ENCODE results near the gene KHDC4. TPM values are rescaled to one million over a fixed set of nuclear protein-coding genes. Genes with fewer than 3 reads are reported as not detected.

KHDC4 gene
- total RNA-seq, 2 experiments from 2014 or later = 80.2 to 99.4 TPM

- peaks cover 26% of the 10 kb centered on the region for H3K36me3 Mint-ChIP-seq
- peak overlapping the region; percentile 92 for H3K27ac Mint-ChIP-seq
- peak overlapping the region; percentile 98 for H3K4me3 Mint-ChIP-seq
- peak; percentile 7 for ATAC-seq
- H3K9me3 Mint-ChIP-seq (ENCODE audit: low read depth) = no peaks in the 10 kb centered on the region
- DNase-seq = peak; percentile 69
- H3K27me3 Mint-ChIP-seq = no peaks in the 10 kb centered on the region
- CTCF ChIA-PET = interaction anchor here (0.6 to 12.2 kb wide), 17 partner anchors 8 to 391 kb away, joined by 3 to 119 read pairs (median 4); partner anchors contain the start of gene KHDC4
- H3K4me1 Mint-ChIP-seq = peaks cover 65% of the 10 kb centered on the region
Measured at GRCh38 chr1:155976062-155976912, 42.1 kb upstream of the KHDC4 start.

- CTCF ChIA-PET = interaction anchor here (0.7 to 12.2 kb wide), 12 partner anchors 9 to 391 kb away, joined by 3 to 119 read pairs (median 8); partner anchors contain the start of gene KHDC4
- H3K27ac Mint-ChIP-seq = peak overlapping the region; percentile 92
- peak overlapping the region; percentile 98 for H3K4me3 Mint-ChIP-seq
- no peaks in the 10 kb centered on the region for H3K27me3 Mint-ChIP-seq
- no peaks in the 10 kb centered on the region for H3K9me3 Mint-ChIP-seq (ENCODE audit: low read depth)
- ATAC-seq (no peak), DNase-seq (no peak)
- H3K4me1 Mint-ChIP-seq = peaks cover 65% of the 10 kb centered on the region
- H3K36me3 Mint-ChIP-seq = peaks cover 26% of the 10 kb centered on the region
Measured at GRCh38 chr1:155975375-155976061, 41.3 kb upstream of the KHDC4 start.

- CTCF ChIA-PET = interaction anchor here (0.6 to 12.2 kb wide), 6 partner anchors 8 to 92 kb away, joined by 3 to 119 read pairs (median 8); partner anchors contain the start of gene KHDC4
- peaks cover 29% of the 10 kb centered on the region for H3K36me3 Mint-ChIP-seq
- H3K4me1 Mint-ChIP-seq = peaks cover 66% of the 10 kb centered on the region
- ATAC-seq = no peak
- DNase-seq = no peak
- H3K9me3 Mint-ChIP-seq (ENCODE audit: low read depth) = no peaks in the 10 kb centered on the region
- H3K27ac Mint-ChIP-seq = peak overlapping the region; percentile 92
- H3K4me3 Mint-ChIP-seq = peak overlapping the region; percentile 98
- no peaks in the 10 kb centered on the region for H3K27me3 Mint-ChIP-seq
Measured at GRCh38 chr1:155974208-155975115, 40.2 kb upstream of the KHDC4 start.

GRCh38 chr1:155973723-155974122 is 39.5 kb upstream of the KHDC4 start:
- H3K27ac Mint-ChIP-seq = no peak overlapping the region
- H3K27me3 Mint-ChIP-seq = no peaks in the 10 kb centered on the region
- no peak overlapping the region for H3K4me3 Mint-ChIP-seq

GRCh38 chr1:155971910-155972809 is 37.9 kb upstream of the KHDC4 start:
- peaks cover 38% of the 10 kb centered on the region for H3K36me3 Mint-ChIP-seq
- H3K27me3 Mint-ChIP-seq = no peaks in the 10 kb centered on the region
- peak overlapping the region; percentile 71 for H3K27ac Mint-ChIP-seq
- no peak overlapping the region for H3K4me3 Mint-ChIP-seq
- peaks cover 87% of the 10 kb centered on the region for H3K4me1 Mint-ChIP-seq
- no peaks in the 10 kb centered on the region for H3K9me3 Mint-ChIP-seq (ENCODE audit: low read depth)
- DNase-seq (no peak), ATAC-seq (no peak)
- CTCF ChIA-PET = interaction anchor here (0.7 to 3.0 kb wide), 3 partner anchors 31 to 38 kb away, joined by 3 to 14 read pairs (median 3); partner anchors contain the start of gene KHDC4

More at GRCh38 chr1:155973723-155974122, 39.5 kb upstream of the KHDC4 start:
- Mint-ChIP-seq H3K9me3 (ENCODE audit: low read depth) (no peaks in the 10 kb centered on the region), H3K36me3 (peaks cover 34% of the 10 kb centered on the region), H3K4me1 (peaks cover 72% of the 10 kb centered on the region)
- CTCF ChIA-PET = interaction anchor here (3.0 to 12.2 kb wide), 2 partner anchors 35 to 40 kb away, joined by 14 to 119 read pairs; partner anchors contain the start of gene KHDC4
- DNase-seq (no peak), ATAC-seq (no peak)

- H3K9me3 Mint-ChIP-seq (ENCODE audit: low read depth) = no peaks in the 10 kb centered on the region
- H3K27ac Mint-ChIP-seq = peak overlapping the region; percentile 86
- peaks cover 84% of the 10 kb centered on the region for H3K4me1 Mint-ChIP-seq
- DNase-seq = peak; percentile 58
- peaks cover 42% of the 10 kb centered on the region for H3K36me3 Mint-ChIP-seq
- peak; percentile 48 for ATAC-seq
- no peaks in the 10 kb centered on the region for H3K27me3 Mint-ChIP-seq
- peak overlapping the region; percentile 3 for H3K4me3 Mint-ChIP-seq
- CTCF ChIA-PET = interaction anchor here (0.9 to 2.1 kb wide), 5 partner anchors 18 to 33 kb away, joined by 3 to 12 read pairs (median 3); no protein-coding TSS in a partner anchor
Measured at GRCh38 chr1:155970531-155971167, 36.4 kb upstream of the KHDC4 start.

GRCh38 chr1:155969377-155969791 is 35.2 kb upstream of the KHDC4 start:
- H3K36me3 Mint-ChIP-seq = peaks cover 37% of the 10 kb centered on the region
- CTCF ChIA-PET = interaction anchor here (1.0 to 4.0 kb wide), 3 partner anchors 8 to 21 kb away, joined by 3 to 15 read pairs (median 12); no protein-coding TSS in a partner anchor
- DNase-seq (no peak), ATAC-seq (no peak)
- H3K27ac Mint-ChIP-seq = peak overlapping the region; percentile 86
- no peak overlapping the region for H3K4me3 Mint-ChIP-seq
- H3K4me1 Mint-ChIP-seq = peaks cover 76% of the 10 kb centered on the region
- H3K27me3 Mint-ChIP-seq = no peaks in the 10 kb centered on the region
- H3K9me3 Mint-ChIP-seq (ENCODE audit: low read depth) = no peaks in the 10 kb centered on the region

- CTCF ChIA-PET = interaction anchor here (1.0 to 4.0 kb wide), 6 partner anchors 9 to 30 kb away, joined by 3 to 17 read pairs (median 10); partner anchors contain the start of gene ARHGEF2
- peaks cover 36% of the 10 kb centered on the region for H3K36me3 Mint-ChIP-seq
- H3K4me1 Mint-ChIP-seq = peaks cover 70% of the 10 kb centered on the region
- no peak for DNase-seq
- peak overlapping the region; percentile 86 for H3K27ac Mint-ChIP-seq
- no peaks in the 10 kb centered on the region for H3K27me3 Mint-ChIP-seq
- H3K9me3 Mint-ChIP-seq (ENCODE audit: low read depth) = no peaks in the 10 kb centered on the region
- H3K4me3 Mint-ChIP-seq = no peak overlapping the region
- no peak for ATAC-seq
Measured at GRCh38 chr1:155968670-155969069, 34.5 kb upstream of the KHDC4 start.

GRCh38 chr1:155968051-155968400 is 33.8 kb upstream of the KHDC4 start:
- H3K4me1 Mint-ChIP-seq = peaks cover 65% of the 10 kb centered on the region
- ATAC-seq = no peak
- no peaks in the 10 kb centered on the region for H3K9me3 Mint-ChIP-seq (ENCODE audit: low read depth)
- DNase-seq = no peak
- peaks cover 36% of the 10 kb centered on the region for H3K36me3 Mint-ChIP-seq
- CTCF ChIA-PET = interaction anchor here (0.8 to 4.0 kb wide), 8 partner anchors 9 to 34 kb away, joined by 3 to 17 read pairs (median 4); partner anchors contain the start of gene ARHGEF2
- peak overlapping the region; percentile 86 for H3K27ac Mint-ChIP-seq
- no peaks in the 10 kb centered on the region for H3K27me3 Mint-ChIP-seq
- H3K4me3 Mint-ChIP-seq = no peak overlapping the region

- Mint-ChIP-seq H3K9me3 (ENCODE audit: low read depth) (no peaks in the 10 kb centered on the region), H3K4me3 (peak overlapping the region; percentile 2), H3K36me3 (peaks cover 37% of the 10 kb centered on the region), H3K27me3 (no peaks in the 10 kb centered on the region), H3K27ac (peak overlapping the region; percentile 86), H3K4me1 (peaks cover 65% of the 10 kb centered on the region)
- CTCF ChIA-PET = interaction anchor here (0.8 to 4.0 kb wide), 10 partner anchors 10 to 99 kb away, joined by 3 to 17 read pairs (median 4); partner anchors contain the start of gene ARHGEF2
- DNase-seq (no peak), ATAC-seq (peak; percentile 31)
Measured at GRCh38 chr1:155967341-155968050, 33.3 kb upstream of the KHDC4 start.

GRCh38 chr1:155966750-155967149 is 32.5 kb upstream of the KHDC4 start:
- H3K4me1 Mint-ChIP-seq = peaks cover 66% of the 10 kb centered on the region
- DNase-seq = no peak
- H3K27ac Mint-ChIP-seq = peak overlapping the region; percentile 86
- CTCF ChIA-PET = interaction anchor here (1.0 to 4.3 kb wide), 8 partner anchors 8 to 100 kb away, joined by 3 to 17 read pairs (median 4); partner anchors contain the start of gene KHDC4
- no peaks in the 10 kb centered on the region for H3K27me3 Mint-ChIP-seq
- no peak overlapping the region for H3K4me3 Mint-ChIP-seq
- no peak for ATAC-seq
- no peaks in the 10 kb centered on the region for H3K9me3 Mint-ChIP-seq (ENCODE audit: low read depth)
- H3K36me3 Mint-ChIP-seq = peaks cover 43% of the 10 kb centered on the region
